OCI-LY7 (cell line): ENCODE data around the gene CDH23. TPM values are rescaled to one million over a fixed set of nuclear protein-coding genes. Genes with fewer than 3 reads are reported as not detected.

Experiments used
- BruUV-seq: library from RNA; stranded (reverse); fragments of 400-500 nt; replicated peaks from 2 replicates; lab custom pipeline; 2021; lab: Mats Ljungman, UMichigan
- CTCF ChIA-PET: fragments of 300-600 bp; sonication (Branson Sonifier 250); formaldehyde crosslinking; loops from one replicate; lab custom pipeline; 2022; ENCODE audit warnings: antibody characterized with exemption; ENCODE audit not compliant: unreplicated experiment; lab: Charles Lee
- POLR2A ChIA-PET: fragments of 300-600 bp; sonication (Branson Sonifier 250); formaldehyde crosslinking; loops from one replicate; lab custom pipeline; 2022; ENCODE audit warnings: antibody characterized with exemption; lab: Charles Lee
- DNase-seq: peaks from one replicate; pipeline ENCODE4 v3.0.0-alpha.2; 2015; ENCODE audit warnings: low spot score
- H2AFZ ChIP-seq: fragments of 200-600 bp; sonication (generic), shearing (Covaris generic); 2 replicates; pipeline ENCODE4 v1.6.1; 2014; ENCODE audit warnings: mild to moderate bottlenecking, antibody characterized with exemption, low read length, moderate library complexity
- H3K27ac ChIP-seq: fragments of 200-600 bp; sonication (generic); 2 replicates; pipeline ENCODE4 v1.5.1; 2014; ENCODE audit warnings: mixed run types, low read depth, mild to moderate bottlenecking, moderate library complexity, low read length, inconsistent platforms; ENCODE audit not compliant: poor library complexity, severe bottlenecking
- H3K36me3 ChIP-seq: fragments of 200-600 bp; sonication (generic); 2 replicates; pipeline ENCODE4 v1.6.1; 2014; ENCODE audit warnings: mild to moderate bottlenecking, antibody characterized with exemption, low read length, moderate library complexity, mixed read lengths; ENCODE audit not compliant: insufficient read depth
- H3K4me1 ChIP-seq: fragments of 200-600 bp; sonication (generic); 2 replicates; pipeline ENCODE4 v1.5.1; 2014; ENCODE audit warnings: mild to moderate bottlenecking, low read length; ENCODE audit not compliant: insufficient read depth, poor library complexity, severe bottlenecking
- H3K4me2 ChIP-seq: fragments of 200-600 bp; sonication (generic); 2 replicates; pipeline ENCODE4 v1.6.1; 2014; ENCODE audit warnings: mild to moderate bottlenecking, low read length
- H3K4me3 ChIP-seq: fragments of 200-600 bp; sonication (generic); 2 replicates; pipeline ENCODE4 v1.5.1; 2014; ENCODE audit warnings: mild to moderate bottlenecking, low read depth, low read length; ENCODE audit not compliant: poor library complexity, severe bottlenecking
- H3K79me2 ChIP-seq: fragments of 200-600 bp; sonication (generic); 2 replicates; pipeline ENCODE4 v1.6.1; 2016; ENCODE audit warnings: low read depth, mild to moderate bottlenecking, low read length, moderate library complexity, mixed read lengths; ENCODE audit not compliant: insufficient read depth
- H3K9me2 ChIP-seq: fragments of 200-600 bp; sonication (generic); 2 replicates; pipeline ENCODE4 v1.6.1; 2016; ENCODE audit warnings: mild to moderate bottlenecking, low read length, mixed read lengths; ENCODE audit not compliant: insufficient read depth
- H3K9me3 ChIP-seq: fragments of 200-600 bp; sonication (generic); 2 replicates; pipeline ENCODE4 v1.6.1; 2014; ENCODE audit warnings: mild to moderate bottlenecking, mixed run types, low read length, mixed read lengths
- H4K20me1 ChIP-seq: fragments of 200-600 bp; sonication (generic); 2 replicates; pipeline ENCODE4 v1.6.1; 2014; ENCODE audit warnings: mild to moderate bottlenecking, antibody characterized with exemption, low read length, moderate library complexity, mixed read lengths; ENCODE audit not compliant: insufficient read depth
- CTCF ChIP-seq: fragments of 200-600 bp; sonication (generic); conservative IDR thresholded peaks from 2 replicates; pipeline ENCODE4 v1.5.1; 2014; ENCODE audit warnings: mild to moderate bottlenecking, antibody characterized with exemption, low read length, moderate library complexity, mixed read lengths
- EZH2phosphoT487 ChIP-seq: fragments of 200-600 bp; sonication (generic); IDR thresholded peaks from 2 replicates; pipeline ENCODE4 v1.6.1; 2018; ENCODE audit warnings: low read depth, borderline replicate concordance, mild to moderate bottlenecking, mixed run types, antibody characterized with exemption, low read length, moderate library complexity, mixed read lengths
- intact Hi-C: fragments of 100-400 bp; cut with micrococcal nuclease; formaldehyde crosslinking; loops from one replicate; pipeline ENCODE4 v1.10.0; 2022; ENCODE audit not compliant: unreplicated experiment
- total RNA-seq, 2 experiments: library from RNA; depleted of rRNA in 1 of 2; stranded (reverse); fragments of >200 nt in 1 of 2; shearing (Covaris generic) in 1 of 2; gene quantifications; 2 replicates each; pipeline ENCODE4 v1.2.3, GENCODE V29; 2014 to 2022

CDH23 gene
- total RNA-seq, 2 experiments from 2014 or later: 0.92 to 9.9 TPM

GRCh38 chr10:71371750-71372166 lies 25.0 kb upstream of the CDH23 start:
- TF ChIP-seq CTCF: no peak
- no peak for TF ChIP-seq EZH2phosphoT487
- no peaks in the 10 kb centered on the region for H3K79me2 ChIP-seq
- H3K4me3 ChIP-seq: no peak overlapping the region
- no peak overlapping the region for H3K4me2 ChIP-seq
- POLR2A ChIA-PET: interaction anchor here (1.7 kb wide), 1 partner anchor 51 kb away, joined by 3 read pairs; no protein-coding TSS in a partner anchor
- CTCF ChIA-PET: interaction anchor here (1.1 kb wide), 1 partner anchor 53 kb away, joined by 5 read pairs; the partner anchor contains the start of gene SLC29A3
- H4K20me1 ChIP-seq: no peaks in the 10 kb centered on the region
- peak; percentile 26 for DNase-seq
- no peaks in the 10 kb centered on the region for H3K36me3 ChIP-seq
- no TSS peak for BruUV-seq
- no peaks in the 10 kb centered on the region for H3K9me3 ChIP-seq
- H3K4me1 ChIP-seq: peaks cover 54% of the 10 kb centered on the region
- intact Hi-C loops: no loop called here
- H3K9me2 ChIP-seq: no peaks in the 10 kb centered on the region
- H2AFZ ChIP-seq: no peak overlapping the region; the same call in 1 of the 2 replicates
- H3K27ac ChIP-seq: no peak overlapping the region

GRCh38 chr10:71372882-71373495 lies 23.7 kb upstream of the CDH23 start:
- Histone ChIP-seq H3K4me3 (peak overlapping the region; percentile 12), H3K4me2 (peak overlapping the region; percentile 65), H3K4me1 (peaks cover 62% of the 10 kb centered on the region), H3K79me2 (no peaks in the 10 kb centered on the region), H4K20me1 (no peaks in the 10 kb centered on the region), H2AFZ (peak overlapping the region; percentile 76), H3K9me3 (no peaks in the 10 kb centered on the region), H3K27ac (peak overlapping the region; percentile 74), H3K9me2 (no peaks in the 10 kb centered on the region), H3K36me3 (no peaks in the 10 kb centered on the region)
- TF ChIP-seq EZH2phosphoT487: no peak
- ChIA-PET CTCF (interaction anchor here (0.6 to 1.1 kb wide), 3 partner anchors 13 to 76 kb away, joined by 3 to 5 read pairs (median 4); partner anchors contain the start of gene SLC29A3), POLR2A (interaction anchor here (0.6 to 1.9 kb wide), 5 partner anchors 13 to 899 kb away, joined by 3 to 6 read pairs (median 3); no protein-coding TSS in a partner anchor)
- intact Hi-C loops: no loop called here
- no TSS peak for BruUV-seq
- peak; percentile 70 for DNase-seq

- Histone ChIP-seq H3K79me2 (no peaks in the 10 kb centered on the region), H3K4me2 (no peak overlapping the region), H2AFZ (no peak overlapping the region), H3K9me2 (no peaks in the 10 kb centered on the region), H3K9me3 (no peaks in the 10 kb centered on the region), H4K20me1 (no peaks in the 10 kb centered on the region), H3K27ac (no peak overlapping the region), H3K36me3 (no peaks in the 10 kb centered on the region), H3K4me1 (peaks cover 67% of the 10 kb centered on the region), H3K4me3 (no peak overlapping the region)
- no peak for DNase-seq
- ChIA-PET CTCF (no interaction called here), POLR2A (interaction anchor here (0.6 to 1.8 kb wide), 2 partner anchors 264 to 1010 kb away, joined by 3 to 5 read pairs; no protein-coding TSS in a partner anchor)
- TF ChIP-seq CTCF: no peak
- intact Hi-C loops: no loop called here
- BruUV-seq: no TSS peak
Observed at GRCh38 chr10:71374481-71375233, 22.1 kb upstream of the CDH23 start.
